Measurements from ENCODE around the gene RPS8. TPM values are rescaled to one million over a fixed set of nuclear protein-coding genes. Genes with fewer than 3 reads are reported as not detected.

RPS8 gene
- total and polyA plus RNA-seq, 2 of the 8 experiments (the other 6 are each of a cell fraction or from before 2014, with no cell fraction given), result 2,261 to 2,407 TPM

DNA sequence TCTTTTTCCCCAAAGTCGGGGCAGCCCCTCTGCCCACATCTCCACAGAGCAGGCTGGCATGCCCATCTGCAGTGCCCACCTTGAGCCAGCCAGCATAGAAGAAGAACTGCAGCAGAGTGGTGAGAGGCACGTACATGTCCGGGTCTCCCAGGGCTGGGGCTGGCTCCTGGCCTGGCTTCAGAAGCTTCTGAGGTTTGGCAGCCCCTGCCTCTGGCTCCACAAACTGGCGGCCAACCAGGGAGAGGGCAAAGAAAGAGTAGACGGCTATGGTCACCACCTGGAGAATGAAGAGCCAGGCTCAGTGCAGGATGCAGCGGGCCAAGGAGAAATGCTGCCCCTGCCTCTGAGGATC lies 9.7 kb downstream of the RPS8 start:
- CTCF ChIA-PET (ENCODE audit: partially characterized antibody), result interaction anchor here (0.7 to 10.4 kb wide), 21 partner anchors 9 to 225 kb away, joined by 3 to 67 read pairs (median 4); partner anchors contain the start of genes BTBD19, PLK3, RNU5D-1 and RPS8
- H2BK15ac ChIP-seq (ENCODE audit: low read length), result peak overlapping the region; percentile 84; the same call in 1 of the 2 replicates
- H2AK5ac ChIP-seq (ENCODE audit: low read depth, low read length), result no peak overlapping the region
- H3K4ac ChIP-seq (replicated peaks; ENCODE audit: insufficient read length, low read depth, low read length), result no peak overlapping the region
- no peak overlapping the region for H2AFZ ChIP-seq (ENCODE audit: low read length)
- DNase-seq (ENCODE audit: low read depth in 1 of 2, low spot score in 2 of 2) (no peak), FAIRE-seq (no peak)
- H3K4me3 ChIP-seq (ENCODE audit: extremely low read depth in 1 of 4, insufficient read depth in 2 of 4, low read depth in 3 of 4, low read length in 4 of 4), result peak overlapping the region in 1 of 4 experiments; percentile 56; a peak in 4 of 8 replicates
- H3K23ac ChIP-seq (ENCODE audit: insufficient read length), result no peak overlapping the region
- peak overlapping the region; percentile 64 to 86; a peak in 3 of 4 replicates for H3K4me2 ChIP-seq (ENCODE audit: insufficient read depth in 1 of 2, low read depth in 2 of 2, low read length in 2 of 2)
- no peak for TF ChIP-seq SP4 (IDR thresholded peaks at IDR 0.05; ENCODE audit: low read length)
- TF ChIP-seq TAF7 (optimal IDR thresholded peaks at IDR 0.05; ENCODE audit: borderline replicate concordance, low read depth, low read length), result no peak
- no peak for TF ChIP-seq CBX8 (IDR thresholded peaks at IDR 0.05; ENCODE audit: borderline replicate concordance, low read depth, low read length)
- TF ChIP-seq SIN3A (conservative IDR thresholded peaks at IDR 0.05 in 1 of 2, IDR thresholded peaks at IDR 0.05 in 1 of 2; ENCODE audit: low read depth in 1 of 2, low read length in 2 of 2), result no peak
- TF ChIP-seq ZNF274 (IDR thresholded peaks at IDR 0.05; ENCODE audit: borderline replicate concordance, extremely low read depth, low read length), result no peak
- TF ChIP-seq CEBPB (IDR thresholded peaks at IDR 0.05; ENCODE audit: low read depth, low read length), result no peak
- no peak for TF ChIP-seq ASH2L (IDR thresholded peaks at IDR 0.05; ENCODE audit: low read length)
- TF ChIP-seq PHF8 (conservative IDR thresholded peaks at IDR 0.05; ENCODE audit: low read depth, low read length), result no peak
- TF ChIP-seq, protein P1, sequence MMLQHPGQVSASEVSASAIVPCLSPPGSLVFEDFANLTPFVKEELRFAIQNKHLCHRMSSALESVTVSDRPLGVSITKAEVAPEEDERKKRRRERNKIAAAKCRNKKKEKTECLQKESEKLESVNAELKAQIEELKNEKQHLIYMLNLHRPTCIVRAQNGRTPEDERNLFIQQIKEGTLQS (IDR thresholded peaks at IDR 0.05; ENCODE audit: insufficient read depth, low read depth, low read length), result no peak
- no peak for TF ChIP-seq RAD21 (IDR thresholded peaks at IDR 0.05 in 1 of 2, conservative IDR thresholded peaks at IDR 0.05 in 1 of 2; ENCODE audit: low read depth in 2 of 2, low read length in 2 of 2)
- no peak for TF ChIP-seq KDM5A (IDR thresholded peaks at IDR 0.05; ENCODE audit: low read length)
- TF ChIP-seq SP1 (IDR thresholded peaks at IDR 0.05; ENCODE audit: low read depth, low read length), result no peak
- H2BK12ac ChIP-seq (ENCODE audit: low read depth, low read length), result no peak overlapping the region; the same call in 1 of the 2 replicates
- H3K9ac ChIP-seq (replicated peaks in 1 of 4; ENCODE audit: extremely low read depth in 1 of 4, low read depth in 3 of 4, low read length in 3 of 4), result no peak overlapping the region
- 0 out of 2 replicates have a peak overlapping the region, but pooled peaks have one; percentile 5 for H3K18ac ChIP-seq (ENCODE audit: extremely low read depth, low read length)
- H3K4me1 ChIP-seq (replicated peaks in 1 of 4; ENCODE audit: control insufficient read depth in 3 of 4, insufficient read depth in 4 of 4, low read length in 3 of 4), result peaks cover 3 to 18% (median 14%) of the 10 kb centered on the region in 4 experiments
- H3K27ac ChIP-seq (ENCODE audit: low read depth, low read length), result no peak overlapping the region
- H3K23me2 ChIP-seq (ENCODE audit: low read depth, low read length), result peaks cover 6% of the 10 kb centered on the region; the same call in 1 of the 2 replicates
- WGBS, 2 experiments (ENCODE audit: extremely low coverage in 1 of 2, insufficient coverage in 1 of 2, insufficient read length in 1 of 2, insufficient replicate concordance in 2 of 2, low coverage in 1 of 2, low lambda C conversion rate in 2 of 2, missing lambda C conversion rate in 1 of 2), result 83% methylated on average over 6 of the region's 6 CpGs; no CpG with 5 or more reads in 1 of the 2 experiments
- POLR2A ChIA-PET (ENCODE audit: partially characterized antibody), result interaction anchor here (0.7 to 23.6 kb wide), 12 partner anchors 7 to 715 kb away, joined by 3 to 428 read pairs (median 8); partner anchors contain the start of genes BTBD19, CCDC163, DYNLT4 and MMACHC
- H3K56ac ChIP-seq (replicated peaks; ENCODE audit: insufficient read length, low read depth, low read length), result no peak overlapping the region
- 0 out of 2 replicates have a peak, but pooled peaks cover 2% of the 10 kb centered on the region for H3K79me1 ChIP-seq (ENCODE audit: low read depth, low read length)
- peaks cover 0 to 7% (median 2%) of the 10 kb centered on the region in 4 experiments; a peak in 3 of 7 replicates for H3K27me3 ChIP-seq (replicated peaks in 1 of 4; ENCODE audit: control insufficient read depth in 3 of 4, extremely low read depth in 1 of 4, insufficient read depth in 3 of 4, low read length in 3 of 4)
- H3K14ac ChIP-seq (ENCODE audit: insufficient read length), result no peak overlapping the region
- H3K9me3 ChIP-seq (ENCODE audit: insufficient read depth in 2 of 2, low read depth in 1 of 2, low read length in 1 of 2), result no peaks in the 10 kb centered on the region
- peaks cover 0 to 13% (median under 1%) of the 10 kb centered on the region in 4 experiments; a peak in 3 of 8 replicates for H3K36me3 ChIP-seq (ENCODE audit: control insufficient read depth in 2 of 4, insufficient read depth in 4 of 4, low read length in 3 of 4)
- no peak overlapping the region; the same call in 1 of the 2 replicates for H2BK20ac ChIP-seq (ENCODE audit: low read length)
- H4K8ac ChIP-seq (ENCODE audit: extremely low read depth, insufficient read depth, low read length), result peak overlapping the region; percentile 88
- no peak overlapping the region for H4K91ac ChIP-seq (replicated peaks; ENCODE audit: insufficient read length, low read length)
- no peak overlapping the region for H4K5ac ChIP-seq (ENCODE audit: insufficient read length, low read depth, low read length)
- H4K20me1 ChIP-seq (replicated peaks in 1 of 2; ENCODE audit: control insufficient read depth in 1 of 2, insufficient read depth in 2 of 2, low read length in 2 of 2), result peaks cover 0 to 1% of the 10 kb centered on the region in 2 experiments
- no peaks in the 10 kb centered on the region for H3K79me2 ChIP-seq (ENCODE audit: control insufficient read depth in 1 of 2, insufficient read depth in 2 of 2, low read length in 2 of 2)
- no peak overlapping the region for H2BK120ac ChIP-seq (replicated peaks; ENCODE audit: low read depth, low read length)
- no peak overlapping the region for H2BK5ac ChIP-seq (ENCODE audit: low read depth, low read length)
